Measurements from ENCODE around the gene PGBD5.

PGBD5 gene

GRCh38 chr1:230274254-230274653 lies 151.9 kb downstream of the PGBD5 start:
- no peak for DNase-seq (ENCODE audit: low read depth)
- no peak for TF ChIP-seq CTCF (IDR thresholded peaks at IDR 0.05; ENCODE audit: control insufficient read depth, insufficient read depth, low read depth, low read length, missing control alignments)
- H3K4me3 ChIP-seq (ENCODE audit: control insufficient read depth, low read depth, low read length): no peak overlapping the region

GRCh38 chr1:230273141-230273710 lies 152.9 kb downstream of the PGBD5 start:
- H3K4me3 ChIP-seq (ENCODE audit: control insufficient read depth, low read depth, low read length): no peak overlapping the region
- DNase-seq (ENCODE audit: low read depth): no peak
- TF ChIP-seq CTCF (IDR thresholded peaks at IDR 0.05; ENCODE audit: control insufficient read depth, insufficient read depth, low read depth, low read length, missing control alignments): no peak

GRCh38 chr1:230272557-230272956 lies 153.6 kb downstream of the PGBD5 start:
- no peak for TF ChIP-seq CTCF (IDR thresholded peaks at IDR 0.05; ENCODE audit: control insufficient read depth, insufficient read depth, low read depth, low read length, missing control alignments)
- H3K4me3 ChIP-seq (ENCODE audit: control insufficient read depth, low read depth, low read length): no peak overlapping the region
- DNase-seq (ENCODE audit: low read depth): no peak

- H3K4me3 ChIP-seq (ENCODE audit: control insufficient read depth, low read depth, low read length): no peak overlapping the region
- TF ChIP-seq CTCF (IDR thresholded peaks at IDR 0.05; ENCODE audit: control insufficient read depth, insufficient read depth, low read depth, low read length, missing control alignments): no peak
- no peak for DNase-seq (ENCODE audit: low read depth)
Measured at GRCh38 chr1:230271300-230272035, 154.7 kb downstream of the PGBD5 start.

- H3K4me3 ChIP-seq (ENCODE audit: control insufficient read depth, low read depth, low read length): no peak overlapping the region
- TF ChIP-seq CTCF (IDR thresholded peaks at IDR 0.05; ENCODE audit: control insufficient read depth, insufficient read depth, low read depth, low read length, missing control alignments): no peak
- DNase-seq (ENCODE audit: low read depth): no peak
Measured at GRCh38 chr1:230270559-230271281, 155.4 kb downstream of the PGBD5 start.

- H3K4me3 ChIP-seq (ENCODE audit: control insufficient read depth, low read depth, low read length): no peak overlapping the region
- TF ChIP-seq CTCF (IDR thresholded peaks at IDR 0.05; ENCODE audit: control insufficient read depth, insufficient read depth, low read depth, low read length, missing control alignments): no peak
- no peak for DNase-seq (ENCODE audit: low read depth)
Measured at GRCh38 chr1:230270185-230270558, 156.0 kb downstream of the PGBD5 start.

All from AG09309 (cell line).